Urinary bladder (tissue), 4 donors: ENCODE measurements around the gene PPIC. TPM values are rescaled to one million over a fixed set of nuclear protein-coding genes. Genes with fewer than 3 reads are reported as not detected.

Experiments used
- DNase-seq: peaks from one replicate; pipeline ENCODE4 v3.0.0-alpha.2; 2015; ENCODE audit errors: extremely low spot score
- H3K27ac ChIP-seq: one replicate; pipeline ENCODE4 v1.5.1; 2013; ENCODE audit warnings: low read depth, mild to moderate bottlenecking, moderate library complexity
- H3K36me3 ChIP-seq: one replicate; pipeline ENCODE4 v1.6.1; 2013; ENCODE audit warnings: mild to moderate bottlenecking, moderate library complexity; ENCODE audit not compliant: insufficient read depth
- H3K4me1 ChIP-seq: one replicate; pipeline ENCODE4 v1.6.1; 2013; ENCODE audit warnings: mild to moderate bottlenecking, moderate library complexity; ENCODE audit not compliant: insufficient read depth
- H3K4me3 ChIP-seq: one replicate; pipeline ENCODE4 v1.5.1; 2013; ENCODE audit warnings: low read depth, low read length
- WGBS: extraction: QIAGEN DNeasy Blood & Tissue Kit; methylation state at CpG from one replicate; pipeline ENCODE4 v1.1.7; 2013; 5-methylcytosine and 5-hydroxymethylcytosine counted together
- polyA plus RNA-seq: library from polyadenylated mRNA; stranded (reverse); fragments of 200-250 nt; gene quantifications from one replicate; pipeline ENCODE4 v1.2.3, GENCODE V29; 2013
- total RNA-seq: library from RNA; depleted of rRNA; stranded (reverse); fragments of >200 nt; gene quantifications from one replicate; pipeline ENCODE4 v1.2.3, GENCODE V29; 2014
- donor health status: healthy with polysubstance abuse.
- donor health status: healthy.

The PPIC gene
- total and polyA plus RNA-seq, 2 donors, result 92.3 to 94.0 TPM

- H3K27ac ChIP-seq, result no peak overlapping the region
- no peak overlapping the region for H3K4me3 ChIP-seq
- H3K36me3 ChIP-seq, result no peaks in the 10 kb centered on the region
- H3K4me1 ChIP-seq, result no peaks in the 10 kb centered on the region
- no peak for DNase-seq
Observed at GRCh38 chr5:123039673-123040072, 3.1 kb upstream of the PPIC start.

- peak overlapping the region; percentile 85 for H3K4me3 ChIP-seq
- H3K27ac ChIP-seq, result peak overlapping the region; percentile 88
- no peaks in the 10 kb centered on the region for H3K36me3 ChIP-seq
- under 1% methylated on average over 11 of the region's 11 CpGs for WGBS
- DNase-seq, result no peak
- H3K4me1 ChIP-seq, result no peaks in the 10 kb centered on the region
Observed at GRCh38 chr5:123037104-123037418, 536 bp upstream of the PPIC start.

GRCh38 chr5:123035918-123036390 is 571 bp downstream of the PPIC start:
- Histone ChIP-seq H3K4me3 (peak overlapping the region; percentile 85), H3K27ac (peak overlapping the region; percentile 88), H3K36me3 (no peaks in the 10 kb centered on the region), H3K4me1 (no peaks in the 10 kb centered on the region)
- no peak for DNase-seq
- WGBS, result under 1% methylated on average over 40 of the region's 40 CpGs

- 2% methylated on average over 27 of the region's 27 CpGs for WGBS
- DNase-seq, result no peak
- H3K4me1 ChIP-seq, result no peaks in the 10 kb centered on the region
- H3K36me3 ChIP-seq, result no peaks in the 10 kb centered on the region
- H3K27ac ChIP-seq, result peak overlapping the region; percentile 88
- H3K4me3 ChIP-seq, result peak overlapping the region; percentile 85
Observed at GRCh38 chr5:123035360-123035917, 1.1 kb downstream of the PPIC start.

- Histone ChIP-seq H3K4me1 (no peaks in the 10 kb centered on the region), H3K27ac (no peak overlapping the region), H3K4me3 (no peak overlapping the region), H3K36me3 (no peaks in the 10 kb centered on the region)
- no peak for DNase-seq
- 92% methylated on average over 6 of the region's 6 CpGs for WGBS
Observed at GRCh38 chr5:123033157-123033671, 3.3 kb downstream of the PPIC start.

- Histone ChIP-seq H3K4me3 (no peak overlapping the region), H3K36me3 (no peaks in the 10 kb centered on the region), H3K4me1 (no peaks in the 10 kb centered on the region), H3K27ac (no peak overlapping the region)
- no peak for DNase-seq
- WGBS, result 86% methylated on average over 9 of the region's 9 CpGs
Observed at GRCh38 chr5:123028222-123028621, 8.3 kb downstream of the PPIC start.

- DNase-seq, result no peak
- H3K36me3 ChIP-seq, result no peaks in the 10 kb centered on the region
- no peak overlapping the region for H3K4me3 ChIP-seq
- H3K4me1 ChIP-seq, result no peaks in the 10 kb centered on the region
- no peak overlapping the region for H3K27ac ChIP-seq
- WGBS, result 97% methylated on average over 1 of the region's 1 CpG
Observed at GRCh38 chr5:123014689-123015088, 21.8 kb downstream of the PPIC start.

GRCh38 chr5:123012321-123012720 is 24.2 kb downstream of the PPIC start:
- peak; percentile 3 for DNase-seq
- H3K4me3 ChIP-seq, result no peak overlapping the region
- WGBS, result 68% methylated on average over 1 of the region's 1 CpG

GRCh38 chr5:123007754-123008153 is 28.8 kb downstream of the PPIC start:
- Histone ChIP-seq H3K36me3 (peaks cover 4% of the 10 kb centered on the region), H3K4me3 (no peak overlapping the region), H3K27ac (no peak overlapping the region), H3K4me1 (no peaks in the 10 kb centered on the region)
- 92% methylated on average over 6 of the region's 6 CpGs for WGBS
- DNase-seq, result no peak

More at GRCh38 chr5:123012321-123012720, 24.2 kb downstream of the PPIC start:
- Histone ChIP-seq H3K36me3 (peaks cover 2% of the 10 kb centered on the region), H3K27ac (no peak overlapping the region), H3K4me1 (no peaks in the 10 kb centered on the region)

- H3K27ac ChIP-seq, result no peak overlapping the region
- WGBS, result 95% methylated on average over 6 of the region's 6 CpGs
- no peak for DNase-seq
- H3K4me3 ChIP-seq, result no peak overlapping the region
- H3K4me1 ChIP-seq, result no peaks in the 10 kb centered on the region
- peaks cover 4% of the 10 kb centered on the region for H3K36me3 ChIP-seq
Observed at GRCh38 chr5:123007182-123007581, 29.3 kb downstream of the PPIC start.

GRCh38 chr5:123001808-123002207 is 34.7 kb downstream of the PPIC start:
- Histone ChIP-seq H3K4me3 (no peak overlapping the region), H3K36me3 (peaks cover 2% of the 10 kb centered on the region), H3K4me1 (no peaks in the 10 kb centered on the region), H3K27ac (no peak overlapping the region)
- WGBS, result 72% methylated on average over 7 of the region's 7 CpGs
- no peak for DNase-seq

- Histone ChIP-seq H3K4me3 (no peak overlapping the region), H3K36me3 (no peaks in the 10 kb centered on the region), H3K27ac (no peak overlapping the region), H3K4me1 (no peaks in the 10 kb centered on the region)
- WGBS, result 93% methylated on average over 1 of the region's 1 CpG
- no peak for DNase-seq
Observed at GRCh38 chr5:123000731-123001130, 35.8 kb downstream of the PPIC start.

GRCh38 chr5:122999947-123000563 is 36.5 kb downstream of the PPIC start:
- WGBS, result 77% methylated on average over 10 of the region's 10 CpGs
- H3K27ac ChIP-seq, result no peak overlapping the region
- H3K4me1 ChIP-seq, result no peaks in the 10 kb centered on the region
- H3K36me3 ChIP-seq, result no peaks in the 10 kb centered on the region
- DNase-seq, result no peak
- H3K4me3 ChIP-seq, result no peak overlapping the region

GRCh38 chr5:122997294-122997693 is 39.2 kb downstream of the PPIC start:
- no peak for DNase-seq
- no peak overlapping the region for H3K4me3 ChIP-seq
- no peaks in the 10 kb centered on the region for H3K36me3 ChIP-seq
- H3K4me1 ChIP-seq, result no peaks in the 10 kb centered on the region
- no peak overlapping the region for H3K27ac ChIP-seq
- WGBS, result 50% methylated on average over 7 of the region's 7 CpGs
